HCT116 (cell line): ENCODE data around the gene NSUN4. TPM values are rescaled to one million over a fixed set of nuclear protein-coding genes. Genes with fewer than 3 reads are reported as not detected.
"Not testable (repeated sequence)": the region's sequence is repeated elsewhere in the genome, so short reads cannot be mapped to it uniquely, and the experiment has no call there.

Experiments used
- ATAC-seq: fragments of 200-7000 bp; cut with Tn5 transposase; 2 replicates; pipeline ENCODE4 v1.9.1; 2020; ENCODE audit warnings: mild to moderate bottlenecking, moderate library complexity
- BruUV-seq: library from RNA; stranded (reverse); fragments of 400-500 nt; replicated peaks from 2 replicates; lab custom pipeline; 2021; lab: Mats Ljungman, UMichigan
- CTCF ChIA-PET: fragments of 300-600 bp; sonication (Branson Sonifier 250); formaldehyde crosslinking; loops from one replicate; lab custom pipeline; 2021; ENCODE audit warnings: antibody characterized with exemption; lab: Charles Lee
- POLR2A ChIA-PET: fragments of 300-600, 350-600 bp; sonication (Branson Sonifier 250); formaldehyde crosslinking; loops from one replicate; lab custom pipeline; 2021; ENCODE audit warnings: antibody characterized with exemption; lab: Charles Lee
- RAD21 ChIA-PET, 2 experiments: fragments of 300-600 bp; sonication (Branson Sonifier 250); formaldehyde crosslinking; loops; one replicate each; lab custom pipeline; 2023; ENCODE audit warnings: low total read pairs in 2 of 2; ENCODE audit not compliant: uncharacterized antibody in 2 of 2, unreplicated experiment in 2 of 2, low non-redundant PET in 1 of 2; lab: Charles Lee
- DNase-seq: peaks from one replicate; pipeline ENCODE4 v3.0.0-alpha.2; 2010; ENCODE audit warnings: low read depth, low spot score
- H2AFZ ChIP-seq: fragments of 200-600 bp; shearing (Covaris generic), sonication (generic); 2 replicates; pipeline ENCODE4 v1.6.1; 2017; ENCODE audit warnings: low read depth, mixed run types, mixed read lengths, antibody characterized with exemption, low read length; ENCODE audit not compliant: poor library complexity, severe bottlenecking
- H3K27ac ChIP-seq: 2 replicates; pipeline ENCODE4 v1.5.1; 2012; ENCODE audit warnings: low read depth, low read length
- H3K27me3 ChIP-seq: fragments of 200-600 bp; sonication (generic); 2 replicates; pipeline ENCODE4 v1.6.1; 2016; ENCODE audit warnings: mixed run types, low read length, mixed read lengths; ENCODE audit not compliant: insufficient read depth
- H3K36me3 ChIP-seq, 2 experiments: fragments of 200-500 bp in 1 of 2; fragments of 200-600 bp in 1 of 2; sonication (Bioruptor generic) in 1 of 2; sonication (generic) in 1 of 2; 2 replicates each; pipeline versions ENCODE4 v1.5.1 to v1.6.1; 2014 to 2016; ENCODE audit warnings: low read length in 2 of 2, inconsistent platforms in 1 of 2, mixed read lengths in 1 of 2, mixed run types in 1 of 2; ENCODE audit not compliant: insufficient read depth in 2 of 2, control insufficient read depth in 1 of 2
- H3K4me1 ChIP-seq, 2 experiments: fragments of 200-600 bp in 1 of 2; sonication (generic) in 1 of 2; 2 replicates each; pipeline versions ENCODE4 v1.5.1 to v1.6.1; 2012 to 2017; ENCODE audit warnings: low read length in 2 of 2, inconsistent platforms in 1 of 2, mild to moderate bottlenecking in 1 of 2, mixed read lengths in 1 of 2, mixed run types in 1 of 2, moderate library complexity in 1 of 2; ENCODE audit not compliant: insufficient read depth in 2 of 2, control insufficient read depth in 1 of 2
- H3K4me2 ChIP-seq: fragments of 200-600 bp; sonication (generic); 2 replicates; pipeline ENCODE4 v1.6.1; 2017; ENCODE audit warnings: mixed run types, low read length, mixed read lengths
- H3K4me3 ChIP-seq, 2 experiments: fragments of 200-600 bp in 1 of 2; sonication (generic) in 1 of 2; replicated peaks in 1 of 2; 2 replicates each; pipeline ENCODE4 v1.5.1; 2011 to 2016; ENCODE audit warnings: low read length in 2 of 2, control low read depth in 1 of 2, low read depth in 1 of 2, mild to moderate bottlenecking in 1 of 2, mixed read lengths in 1 of 2, mixed run types in 1 of 2
- H3K79me2 ChIP-seq: fragments of 200-600 bp; sonication (generic); 2 replicates; pipeline ENCODE4 v1.6.1; 2017; ENCODE audit warnings: mild to moderate bottlenecking, mixed run types, low read length, moderate library complexity, mixed read lengths; ENCODE audit not compliant: insufficient read depth
- H3K9ac ChIP-seq: fragments of 200-600 bp; sonication (generic); 2 replicates; pipeline ENCODE4 v1.6.1; 2016; ENCODE audit warnings: low read length, mixed read lengths
- H3K9me2 ChIP-seq: fragments of 200-600 bp; sonication (generic), shearing (Covaris generic); 2 replicates; pipeline ENCODE4 v1.6.1; 2017; ENCODE audit warnings: mixed run types, mild to moderate bottlenecking, moderate library complexity; ENCODE audit not compliant: insufficient read depth
- H3K9me3 ChIP-seq, 2 experiments: fragments of 200-500 bp in 1 of 2; fragments of 200-600 bp in 1 of 2; sonication (Bioruptor generic) in 1 of 2; sonication (generic) in 1 of 2; 2 replicates each; pipeline ENCODE4 v1.6.1; 2014 to 2017; ENCODE audit warnings: low read length in 2 of 2, mixed read lengths in 2 of 2, inconsistent platforms in 1 of 2, low read depth in 1 of 2, mild to moderate bottlenecking in 1 of 2, mixed run types in 1 of 2, moderate library complexity in 1 of 2; ENCODE audit not compliant: control insufficient read depth in 1 of 2, insufficient read depth in 1 of 2
- H4K20me1 ChIP-seq: fragments of 200-600 bp; sonication (generic), shearing (Covaris generic); 2 replicates; pipeline ENCODE4 v1.6.1; 2017; ENCODE audit warnings: mixed run types, mild to moderate bottlenecking, moderate library complexity; ENCODE audit not compliant: insufficient read depth
- intact Hi-C: fragments of 100-400 bp; cut with micrococcal nuclease; formaldehyde crosslinking; loops from 2 replicates; pipeline ENCODE4 v1.10.0; 2022
- total RNA-seq: library from RNA; stranded (reverse); gene quantifications from one replicate; pipeline ENCODE4 v1.2.1, GENCODE V29; 2021; ENCODE audit not compliant: unreplicated experiment

The NSUN4 gene
- total RNA-seq, 1 experiment from 2014 or later = 27.8 TPM

DNA sequence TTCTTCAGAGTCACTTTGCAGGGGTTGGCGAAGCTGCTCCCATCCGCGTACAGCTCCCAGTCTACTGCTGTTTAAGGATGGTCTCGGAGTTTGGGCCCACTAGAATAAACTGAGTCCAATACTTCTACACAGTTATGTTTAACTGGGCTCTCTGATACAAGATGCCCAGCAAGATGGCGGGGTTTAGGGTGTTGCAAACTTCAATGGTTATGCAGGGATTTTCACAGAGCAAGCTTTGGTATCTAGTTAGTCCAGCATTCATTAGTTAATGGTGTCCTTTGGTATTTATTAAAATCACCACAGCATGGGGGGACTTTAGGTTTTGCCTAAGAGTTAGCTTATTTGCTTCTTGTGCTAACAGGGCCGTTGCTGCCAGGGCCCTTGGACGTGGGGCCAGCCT is 12.4 kb upstream of the NSUN4 start:
- DNase-seq, H3K9me3 ChIP-seq, H4K20me1 ChIP-seq, POLR2A ChIA-PET, H3K9ac ChIP-seq, H3K4me1 ChIP-seq, CTCF ChIA-PET, H3K79me2 ChIP-seq, RAD21 ChIA-PET, intact Hi-C loops, H3K36me3 ChIP-seq, H2AFZ ChIP-seq, H3K27me3 ChIP-seq, ATAC-seq, H3K9me2 ChIP-seq, H3K27ac ChIP-seq, H3K4me2 ChIP-seq, H3K4me3 ChIP-seq, BruUV-seq: not testable (repeated sequence)

DNA sequence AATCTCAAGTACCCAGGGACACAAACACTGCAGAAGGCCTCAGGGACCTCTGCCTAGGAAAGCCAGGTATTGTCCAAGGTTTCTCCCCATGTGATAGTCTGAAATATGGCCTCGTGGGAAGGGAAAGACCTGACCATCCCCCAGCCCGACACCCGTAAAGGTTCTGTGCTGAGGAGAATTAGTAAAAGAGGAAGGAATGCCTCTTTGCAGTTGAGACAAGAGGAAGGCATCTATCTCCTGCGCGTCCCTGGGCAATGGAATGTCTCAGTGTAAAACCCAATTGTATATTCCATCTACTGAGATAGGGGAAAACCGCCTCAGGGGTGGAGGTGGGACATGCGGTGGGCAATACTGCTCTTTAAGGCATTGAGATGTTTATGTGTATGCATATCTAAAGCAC is 10.8 kb upstream of the NSUN4 start:
- DNase-seq, H3K9ac ChIP-seq, POLR2A ChIA-PET, H2AFZ ChIP-seq, H3K4me3 ChIP-seq, H3K4me1 ChIP-seq, H3K27ac ChIP-seq, intact Hi-C loops, BruUV-seq, H4K20me1 ChIP-seq, H3K4me2 ChIP-seq, H3K9me2 ChIP-seq, RAD21 ChIA-PET, H3K27me3 ChIP-seq, H3K36me3 ChIP-seq, ATAC-seq, CTCF ChIA-PET, H3K79me2 ChIP-seq, H3K9me3 ChIP-seq: not testable (repeated sequence)

DNA sequence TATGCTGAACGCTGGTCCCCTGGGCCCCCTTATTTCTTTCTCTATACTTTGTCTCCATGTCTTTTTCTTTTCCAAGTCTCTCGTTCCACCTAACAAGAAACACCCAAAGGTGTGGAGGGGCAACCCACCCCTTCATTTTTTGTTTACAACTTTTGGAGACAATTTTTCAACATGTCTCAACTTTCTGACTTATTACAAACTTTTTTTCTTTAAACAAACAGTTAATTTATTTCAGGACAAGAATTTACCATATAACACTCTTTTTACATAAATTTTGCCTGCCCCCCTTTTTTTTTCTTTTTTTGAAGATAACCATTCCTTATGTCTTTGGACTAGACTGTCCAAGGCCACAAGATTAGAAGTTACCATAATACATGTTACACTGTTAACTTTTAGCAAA is 10.2 kb upstream of the NSUN4 start:
- not testable (repeated sequence) for H3K4me3 ChIP-seq, BruUV-seq

DNA sequence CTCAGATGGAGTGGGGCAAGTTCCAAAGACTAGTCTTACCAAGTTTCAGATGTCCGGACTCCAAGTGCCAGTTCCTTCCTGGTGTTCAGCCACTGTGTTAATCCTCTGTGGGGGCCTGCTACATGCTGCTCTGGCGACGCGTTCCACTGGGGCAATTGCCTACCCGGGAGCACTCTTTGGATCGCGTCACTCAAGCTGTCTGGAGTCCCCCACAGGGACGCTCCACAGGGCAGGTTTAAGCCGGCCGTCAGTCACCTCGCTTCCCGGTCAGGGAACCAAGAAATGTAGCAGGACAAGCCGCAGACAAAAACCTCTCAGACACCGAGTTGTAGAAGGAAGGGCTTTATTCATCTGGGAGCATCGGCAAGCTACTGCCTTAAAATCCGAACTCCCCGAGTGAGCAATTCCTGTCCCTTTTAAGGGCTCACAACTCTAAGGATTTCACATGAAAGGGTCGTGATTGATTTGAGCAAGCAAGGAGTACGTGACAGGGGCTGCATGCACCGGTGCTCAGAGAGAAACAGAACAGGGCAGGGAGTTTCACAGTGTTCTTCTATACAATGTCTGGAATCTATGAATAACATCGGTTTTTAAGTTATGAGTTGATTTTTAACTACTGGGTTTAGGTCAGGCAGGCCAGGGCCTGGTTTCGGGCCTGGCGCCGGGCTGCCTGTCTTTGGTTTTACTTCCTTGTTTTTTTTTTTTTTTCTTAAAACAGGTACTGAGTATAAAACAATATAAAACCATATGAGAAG is 8.6 kb upstream of the NSUN4 start:
- BruUV-seq, H3K36me3 ChIP-seq, CTCF ChIA-PET, RAD21 ChIA-PET, H3K9ac ChIP-seq, ATAC-seq, H3K4me2 ChIP-seq, H3K9me2 ChIP-seq, H2AFZ ChIP-seq, H3K27ac ChIP-seq, H4K20me1 ChIP-seq, H3K27me3 ChIP-seq, DNase-seq, H3K4me1 ChIP-seq, H3K4me3 ChIP-seq, H3K79me2 ChIP-seq, POLR2A ChIA-PET, intact Hi-C loops, H3K9me3 ChIP-seq: not testable (repeated sequence)

More for the DNA sequence above, 10.2 kb upstream of the NSUN4 start:
- RAD21 ChIA-PET, H3K9me3 ChIP-seq, H3K79me2 ChIP-seq, H3K4me1 ChIP-seq, H3K36me3 ChIP-seq, H4K20me1 ChIP-seq, DNase-seq, H3K9me2 ChIP-seq, H3K27ac ChIP-seq, CTCF ChIA-PET, H3K4me2 ChIP-seq, H3K9ac ChIP-seq, H3K27me3 ChIP-seq, H2AFZ ChIP-seq, intact Hi-C loops, ATAC-seq, POLR2A ChIA-PET: not testable (repeated sequence)
